SJCRH30 (cell line): Measurements from ENCODE around the gene PLEKHA4. TPM values are rescaled to one million over a fixed set of nuclear protein-coding genes. Genes with fewer than 3 reads are reported as not detected.
"Not testable (repeated sequence)": the region's sequence is repeated elsewhere in the genome, so short reads cannot be mapped to it uniquely, and the experiment has no call there.

Experiments used
- DNase-seq, 2 experiments: peaks; one replicate each; pipeline ENCODE4 v3.0.0-alpha.2; 2015 to 2020
- H3K27ac ChIP-seq: fragments of 250-450 bp; sonication (Bioruptor Pico); 2 replicates; pipeline ENCODE4 v1.5.1; 2020; ENCODE audit warnings: mild to moderate bottlenecking, moderate library complexity
- H3K27me3 ChIP-seq: fragments of 250-450 bp; sonication (Bioruptor Pico); 2 replicates; pipeline ENCODE4 v1.5.1; 2020; ENCODE audit warnings: mild to moderate bottlenecking, moderate library complexity
- H3K36me3 ChIP-seq: fragments of 250-450 bp; sonication (Bioruptor Pico); 2 replicates; pipeline ENCODE4 v1.5.1; 2020; ENCODE audit warnings: mild to moderate bottlenecking, moderate library complexity
- H3K4me1 ChIP-seq: fragments of 250-450 bp; sonication (Bioruptor Pico); 2 replicates; pipeline ENCODE4 v1.5.1; 2020; ENCODE audit warnings: mild to moderate bottlenecking, moderate library complexity
- H3K4me3 ChIP-seq: fragments of 250-450 bp; sonication (Bioruptor Pico); 2 replicates; pipeline ENCODE4 v1.5.1; 2020; ENCODE audit warnings: mild to moderate bottlenecking, moderate library complexity
- H3K9me3 ChIP-seq: fragments of 250-450 bp; sonication (Bioruptor Pico); replicated peaks from 2 replicates; pipeline ENCODE4 v1.5.1; 2020; ENCODE audit warnings: mild to moderate bottlenecking, moderate library complexity
- total RNA-seq: library from RNA; depleted of rRNA; stranded (reverse); fragments of >200 nt; shearing (Covaris generic); gene quantifications from 2 replicates; pipeline ENCODE4 v1.2.3, GENCODE V29; 2014

The PLEKHA4 gene
- total RNA-seq, 1 experiment from 2014 or later, result 19.3 TPM

DNA sequence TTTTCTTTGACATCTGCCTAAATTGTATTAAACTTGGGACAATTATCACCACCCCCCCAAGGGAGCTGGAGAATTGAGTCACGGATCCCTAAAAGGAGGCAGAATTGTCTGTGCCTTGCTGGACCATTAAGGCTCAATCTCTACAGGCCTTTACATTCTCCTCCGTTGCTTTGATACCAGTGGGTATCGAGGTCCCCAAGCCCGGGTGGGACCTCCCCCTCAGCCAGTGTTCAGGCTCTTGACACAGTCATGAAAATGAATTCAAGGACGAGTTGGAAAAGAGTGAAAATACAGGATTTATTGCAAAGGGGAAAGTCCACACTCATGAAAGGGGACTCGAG is 9.4 kb upstream of the PLEKHA4 start:
- H3K27ac ChIP-seq, result no peak overlapping the region

DNA sequence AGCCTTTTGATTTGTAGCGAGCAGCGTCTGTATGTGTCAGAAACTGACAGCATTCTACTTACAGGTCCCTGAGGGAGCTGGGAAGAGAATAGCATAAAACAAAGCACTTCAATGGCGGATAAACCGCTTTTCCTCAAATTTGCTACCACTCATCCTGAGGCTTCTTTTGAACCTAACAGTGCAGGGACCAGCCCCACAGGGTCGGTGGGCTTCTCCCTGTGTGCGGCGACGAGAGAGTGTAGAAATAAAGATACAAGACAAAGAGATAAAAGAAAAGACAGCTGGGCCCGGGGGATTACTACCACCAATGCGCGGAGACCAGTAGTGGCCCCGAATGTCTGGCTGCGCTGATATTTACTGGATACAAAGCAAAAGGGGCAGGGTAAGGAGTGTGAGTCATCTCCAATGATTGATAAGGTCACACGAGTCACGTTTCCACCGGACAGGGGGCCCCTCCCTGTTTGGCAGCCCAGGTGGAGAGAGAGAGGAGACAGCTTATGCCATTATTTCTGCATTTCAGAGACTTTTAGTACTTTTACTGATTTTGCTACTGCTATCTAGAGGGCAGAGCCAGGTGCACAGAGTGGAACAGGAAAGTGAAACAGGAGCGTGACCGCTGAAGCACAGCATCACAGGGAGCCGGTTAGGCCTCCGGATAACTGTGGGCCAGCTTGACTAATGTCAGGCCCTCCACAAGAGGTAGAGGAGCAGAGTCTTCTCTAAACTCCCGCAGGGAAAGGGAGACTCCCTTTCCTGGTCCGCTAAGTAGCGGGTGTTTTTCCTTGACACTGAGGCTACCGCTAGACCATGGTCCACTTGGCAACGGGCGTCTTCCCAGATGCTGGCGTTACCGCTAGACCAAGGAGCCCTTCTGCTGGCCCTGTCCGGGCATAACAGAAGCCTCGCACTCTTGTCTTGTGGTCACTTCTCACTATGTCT is 7.9 kb upstream of the PLEKHA4 start:
- peak in 1 of 2 experiments; percentile 18 for DNase-seq
- Histone ChIP-seq H3K4me1 (peaks cover 26% of the 10 kb centered on the region), H3K36me3 (peaks cover 22% of the 10 kb centered on the region), H3K27ac (peak overlapping the region; percentile 32)
- not testable (repeated sequence) for H3K4me3 ChIP-seq, H3K27me3 ChIP-seq, H3K9me3 ChIP-seq

More for the DNA sequence above, 9.4 kb upstream of the PLEKHA4 start:
- no peak for DNase-seq
- Histone ChIP-seq H3K36me3 (peaks cover 22% of the 10 kb centered on the region), H3K27me3 (no peaks in the 10 kb centered on the region), H3K9me3 (no peaks in the 10 kb centered on the region; the same call in 1 of the 2 replicates), H3K4me1 (peaks cover 26% of the 10 kb centered on the region), H3K4me3 (no peak overlapping the region)

DNA sequence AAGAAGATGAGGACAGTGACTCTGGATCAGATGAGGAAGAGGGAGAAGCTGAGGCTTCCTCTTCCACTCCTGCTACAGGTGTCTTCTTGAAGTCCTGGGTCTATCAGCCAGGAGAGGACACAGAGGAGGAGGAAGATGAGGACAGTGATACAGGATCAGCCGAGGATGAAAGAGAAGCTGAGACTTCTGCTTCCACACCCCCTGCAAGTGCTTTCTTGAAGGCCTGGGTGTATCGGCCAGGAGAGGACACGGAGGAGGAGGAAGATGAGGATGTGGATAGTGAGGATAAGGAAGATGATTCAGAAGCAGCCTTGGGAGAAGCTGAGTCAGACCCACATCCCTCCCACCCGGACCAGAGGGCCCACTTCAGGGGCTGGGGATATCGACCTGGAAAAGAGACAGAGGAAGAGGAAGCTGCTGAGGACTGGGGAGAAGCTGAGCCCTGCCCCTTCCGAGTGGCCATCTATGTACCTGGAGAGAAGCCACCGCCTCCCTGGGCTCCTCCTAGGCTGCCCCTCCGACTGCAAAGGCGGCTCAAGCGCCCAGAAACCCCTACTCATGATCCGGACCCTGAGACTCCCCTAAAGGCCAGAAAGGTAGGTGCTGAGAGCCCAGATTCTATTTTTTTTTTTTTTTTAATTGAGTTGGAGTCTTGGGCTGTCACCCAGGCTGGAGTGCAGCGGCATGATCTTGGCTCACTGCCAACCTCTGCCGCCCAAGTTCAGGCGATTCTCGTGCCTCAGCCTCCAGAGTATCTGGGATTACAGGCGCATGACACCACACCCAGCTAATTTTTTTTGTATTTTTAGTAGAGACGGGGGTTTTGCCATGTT is 6.1 kb upstream of the PLEKHA4 start:
- Histone ChIP-seq H3K4me1 (peaks cover 26% of the 10 kb centered on the region), H3K9me3 (no peaks in the 10 kb centered on the region), H3K4me3 (peak overlapping the region; percentile 30), H3K27ac (peak overlapping the region; percentile 32), H3K36me3 (peaks cover 22% of the 10 kb centered on the region), H3K27me3 (no peaks in the 10 kb centered on the region)
- DNase-seq, result no peak

DNA sequence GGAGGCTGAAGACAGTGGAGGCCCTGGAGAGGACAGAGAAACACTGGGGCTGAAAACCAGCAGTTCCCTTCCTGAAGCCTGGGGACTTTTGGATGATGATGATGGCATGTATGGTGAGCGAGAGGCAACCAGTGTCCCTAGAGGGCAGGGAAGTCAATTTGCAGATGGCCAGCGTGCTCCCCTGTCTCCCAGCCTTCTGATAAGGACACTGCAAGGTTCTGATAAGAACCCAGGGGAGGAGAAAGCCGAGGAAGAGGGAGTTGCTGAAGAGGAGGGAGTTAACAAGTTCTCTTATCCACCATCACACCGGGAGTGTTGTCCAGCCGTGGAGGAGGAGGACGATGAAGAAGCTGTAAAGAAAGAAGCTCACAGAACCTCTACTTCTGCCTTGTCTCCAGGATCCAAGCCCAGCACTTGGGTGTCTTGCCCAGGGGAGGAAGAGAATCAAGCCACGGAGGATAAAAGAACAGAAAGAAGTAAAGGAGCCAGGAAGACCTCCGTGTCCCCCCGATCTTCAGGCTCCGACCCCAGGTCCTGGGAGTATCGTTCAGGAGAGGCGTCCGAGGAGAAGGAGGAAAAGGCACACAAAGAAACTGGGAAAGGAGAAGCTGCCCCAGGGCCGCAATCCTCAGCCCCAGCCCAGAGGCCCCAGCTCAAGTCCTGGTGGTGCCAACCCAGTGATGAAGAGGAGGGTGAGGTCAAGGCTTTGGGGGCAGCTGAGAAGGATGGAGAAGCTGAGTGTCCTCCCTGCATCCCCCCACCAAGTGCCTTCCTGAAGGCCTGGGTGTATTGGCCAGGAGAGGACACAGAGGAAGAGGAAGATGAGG is 5.3 kb upstream of the PLEKHA4 start:
- DNase-seq, result no peak
- peak overlapping the region; percentile 85 for H3K27ac ChIP-seq
- H3K36me3 ChIP-seq, result peaks cover 22% of the 10 kb centered on the region
- no peaks in the 10 kb centered on the region for H3K27me3 ChIP-seq
- H3K9me3 ChIP-seq, result no peaks in the 10 kb centered on the region
- peak overlapping the region; percentile 81 for H3K4me3 ChIP-seq
- peaks cover 29% of the 10 kb centered on the region for H3K4me1 ChIP-seq

DNA sequence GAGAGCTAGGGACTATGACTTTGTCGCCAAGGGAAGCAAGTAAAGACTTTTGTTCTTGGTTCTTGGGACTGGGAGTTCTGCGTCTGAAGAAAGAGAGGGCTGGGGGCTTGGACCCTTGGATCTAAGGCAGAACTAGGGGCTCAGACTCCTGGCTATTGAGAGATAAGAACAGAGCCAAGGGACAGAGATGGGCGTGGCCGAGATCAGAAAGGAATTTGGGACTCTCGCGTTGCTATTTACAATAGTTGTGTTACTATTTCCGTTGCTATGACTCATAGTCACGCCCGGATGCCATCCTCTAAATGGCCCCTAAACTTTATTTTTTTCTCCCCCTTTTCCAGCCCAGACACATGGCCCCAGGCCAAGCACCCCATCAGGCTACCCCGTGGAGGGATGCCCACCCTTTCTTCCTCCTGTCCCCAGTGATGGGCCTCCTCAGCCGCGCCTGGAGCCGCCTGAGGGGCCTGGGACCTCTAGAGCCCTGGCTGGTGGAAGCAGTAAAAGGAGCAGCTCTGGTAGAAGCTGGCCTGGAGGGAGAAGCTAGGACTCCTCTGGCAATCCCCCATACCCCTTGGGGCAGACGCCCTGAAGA is 4.6 kb upstream of the PLEKHA4 start:
- Histone ChIP-seq H3K36me3 (peaks cover 22% of the 10 kb centered on the region), H3K4me3 (peak overlapping the region; percentile 81), H3K9me3 (no peaks in the 10 kb centered on the region), H3K27me3 (no peaks in the 10 kb centered on the region), H3K4me1 (peaks cover 32% of the 10 kb centered on the region), H3K27ac (peak overlapping the region; percentile 85)
- DNase-seq, result peak; percentile 84 to 87

DNA sequence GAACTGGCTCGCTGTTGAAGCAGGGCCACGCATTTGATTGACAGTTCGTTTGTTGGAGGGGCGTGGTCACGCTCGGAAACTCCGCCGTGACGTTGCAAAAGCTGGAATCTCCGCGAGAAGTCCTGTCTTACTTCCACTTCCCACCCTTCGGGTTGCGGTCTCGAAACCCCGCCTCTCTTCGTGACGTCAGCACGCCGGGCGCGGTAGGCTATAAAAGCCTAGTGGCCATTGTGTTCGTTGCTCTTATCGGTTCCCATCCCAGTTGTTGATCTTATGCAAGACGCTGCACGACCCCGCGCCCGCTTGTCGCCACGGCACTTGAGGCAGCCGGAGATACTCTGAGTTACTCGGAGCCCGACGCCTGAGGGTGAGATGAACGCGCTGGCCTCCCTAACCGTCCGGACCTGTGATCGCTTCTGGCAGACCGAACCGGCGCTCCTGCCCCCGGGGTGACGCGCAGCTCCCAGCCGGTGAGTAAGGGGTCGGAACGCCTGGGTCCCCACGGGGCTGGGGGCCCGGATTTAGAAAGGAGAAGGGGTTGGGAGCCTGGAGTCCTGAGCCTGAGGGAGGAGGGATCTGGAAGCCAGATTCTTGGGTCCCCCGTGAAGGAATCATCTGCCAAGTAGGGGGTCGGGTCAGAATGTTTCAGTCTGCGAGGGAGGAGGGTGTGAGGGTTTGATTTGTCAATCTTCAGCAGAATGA is 3.9 kb upstream of the PLEKHA4 start, which contains the start of gene PPP1R15A:
TSS of gene PPP1R15A (plus strand) at position 240 of the 702 bp plus-strand sequence. CDS start 813 bp downstream, outside the sequence.
- no peaks in the 10 kb centered on the region for H3K27me3 ChIP-seq
- H3K4me3 ChIP-seq, result peak within 1 kb of the TSS; percentile 81
- peak within 1 kb of the TSS; percentile 85 for H3K27ac ChIP-seq
- peaks cover 33% of the 10 kb centered on the region for H3K4me1 ChIP-seq
- H3K9me3 ChIP-seq, result no peaks in the 10 kb centered on the region
- peaks cover 22% of the 10 kb centered on the region for H3K36me3 ChIP-seq
- peak; percentile 97 to 98 for DNase-seq

DNA sequence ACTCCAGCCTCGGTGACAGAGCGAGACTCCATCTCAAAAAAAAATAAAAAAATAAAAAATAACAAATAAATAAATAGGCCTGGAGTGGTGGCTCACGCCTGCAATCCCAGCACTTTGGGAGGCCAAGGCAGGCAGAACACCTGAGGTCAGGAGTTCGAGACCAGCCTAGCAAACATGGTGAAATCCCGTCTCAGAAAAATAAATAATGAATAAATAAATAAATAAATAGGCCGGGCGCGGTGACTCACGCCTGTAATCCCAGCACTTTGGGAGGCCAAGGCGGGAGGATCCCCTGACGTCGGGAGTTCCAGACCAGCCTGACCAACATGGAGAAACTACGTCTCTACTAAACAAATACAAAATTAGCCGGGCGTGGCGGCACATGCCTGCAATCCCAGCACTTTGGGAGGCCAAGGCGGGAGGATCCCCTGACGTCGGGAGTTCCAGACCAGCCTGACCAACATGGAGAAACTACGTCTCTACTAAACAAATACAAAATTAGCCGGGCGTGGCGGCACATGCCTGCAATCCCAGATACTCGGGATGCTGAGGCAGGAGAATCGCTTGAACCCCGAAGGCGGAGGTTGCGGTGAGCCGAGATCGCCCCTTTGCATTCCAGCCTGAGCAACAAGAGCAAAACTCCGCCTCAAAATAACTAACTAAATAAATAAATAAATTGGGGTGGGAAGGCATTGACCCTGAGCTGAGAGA is 3.2 kb upstream of the PLEKHA4 start:
- not testable (repeated sequence) for H3K9me3 ChIP-seq, DNase-seq, H3K27me3 ChIP-seq
- peaks cover 22% of the 10 kb centered on the region for H3K36me3 ChIP-seq
- peaks cover 39% of the 10 kb centered on the region for H3K4me1 ChIP-seq
- peak overlapping the region; percentile 85 for H3K27ac ChIP-seq
- peak overlapping the region; percentile 81 for H3K4me3 ChIP-seq

DNA sequence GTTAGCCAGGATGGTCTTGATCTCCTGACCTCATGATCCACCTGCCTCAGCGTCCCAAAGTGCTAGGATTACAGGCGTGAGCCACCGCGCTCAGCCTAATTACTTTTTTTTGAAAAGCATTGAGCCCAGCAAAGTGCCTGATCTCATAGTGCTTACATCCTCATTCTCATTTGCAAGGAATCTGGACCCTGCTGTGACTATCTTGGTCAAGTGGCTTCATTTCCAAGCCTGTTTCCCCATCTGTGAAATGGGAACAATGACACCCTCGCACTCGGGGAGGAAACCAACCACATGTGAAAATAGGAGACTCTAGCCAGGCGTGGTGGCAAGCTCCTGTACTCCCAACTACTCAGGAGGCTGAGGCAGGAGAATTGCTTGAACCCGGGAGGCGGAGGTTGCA is 1.6 kb upstream of the PLEKHA4 start:
- H3K4me1 ChIP-seq, result peaks cover 27% of the 10 kb centered on the region
- H3K9me3 ChIP-seq, result no peaks in the 10 kb centered on the region
- no peak overlapping the region for H3K4me3 ChIP-seq
- no peaks in the 10 kb centered on the region for H3K27me3 ChIP-seq
- H3K27ac ChIP-seq, result no peak overlapping the region
- no peak for DNase-seq
- peaks cover 11% of the 10 kb centered on the region for H3K36me3 ChIP-seq

DNA sequence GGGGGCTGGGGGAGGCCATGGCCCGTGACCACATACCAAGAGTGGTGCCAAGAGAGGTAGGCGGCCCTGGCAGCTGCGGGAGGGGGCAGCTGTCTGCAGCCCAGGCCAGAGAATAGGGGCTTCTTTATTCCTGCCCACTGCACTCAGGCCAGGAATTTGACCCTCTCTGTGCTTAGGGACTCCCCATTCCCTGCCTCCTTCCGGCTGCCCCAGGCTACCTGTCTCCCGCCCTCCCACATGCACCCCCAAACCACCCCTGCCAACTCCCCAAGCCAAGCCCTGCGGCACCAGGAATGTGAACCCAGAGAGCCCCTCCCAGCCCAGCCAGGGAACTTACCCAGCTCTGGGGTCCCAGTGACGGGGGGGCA is 687 bp downstream of the PLEKHA4 start:
- H3K36me3 ChIP-seq, result peaks cover 3% of the 10 kb centered on the region; the same call in 1 of the 2 replicates
- peak overlapping the region; percentile 60 for H3K4me3 ChIP-seq
- H3K27ac ChIP-seq, result peak overlapping the region; percentile 69
- H3K27me3 ChIP-seq, result no peaks in the 10 kb centered on the region
- peaks cover 14% of the 10 kb centered on the region for H3K4me1 ChIP-seq
- no peaks in the 10 kb centered on the region for H3K9me3 ChIP-seq
- peak; percentile 58 to 62 for DNase-seq

DNA sequence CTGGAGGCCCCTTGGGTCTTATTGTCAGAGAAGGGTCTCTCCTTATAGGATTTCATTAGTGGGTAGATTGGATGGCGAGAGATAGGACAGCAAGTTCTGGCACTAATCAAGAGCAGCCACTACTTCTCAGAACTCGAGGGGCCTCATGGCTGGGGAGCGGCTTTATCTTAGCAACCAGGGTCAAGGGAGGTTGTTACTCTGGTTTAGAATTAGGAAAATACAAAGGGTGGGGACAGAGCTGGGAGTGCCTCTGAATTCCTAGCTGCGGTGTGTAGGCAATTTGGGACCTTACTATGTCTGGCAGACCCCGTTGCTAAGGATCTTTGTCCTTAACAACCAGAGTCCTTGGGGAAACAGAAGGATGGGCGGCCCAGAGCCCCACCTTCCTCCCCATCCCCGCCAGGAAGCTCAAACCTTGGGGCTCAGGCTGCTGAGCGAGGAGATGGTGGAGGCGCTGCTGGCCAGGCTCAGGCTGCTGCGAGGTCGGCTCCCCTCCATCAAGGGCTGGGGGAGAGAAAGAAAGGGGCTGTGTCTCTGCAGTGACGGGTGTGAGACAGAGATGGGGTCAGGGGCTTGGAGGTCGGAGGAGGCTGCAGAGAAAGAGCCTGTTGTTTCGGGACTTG is 1.2 kb downstream of the PLEKHA4 start:
- H3K4me1 ChIP-seq, result peaks cover 14% of the 10 kb centered on the region
- peaks cover 3% of the 10 kb centered on the region; the same call in 1 of the 2 replicates for H3K36me3 ChIP-seq
- peak overlapping the region; percentile 60 for H3K4me3 ChIP-seq
- no peak for DNase-seq
- no peaks in the 10 kb centered on the region for H3K9me3 ChIP-seq
- no peaks in the 10 kb centered on the region for H3K27me3 ChIP-seq
- peak overlapping the region; percentile 69 for H3K27ac ChIP-seq

DNA sequence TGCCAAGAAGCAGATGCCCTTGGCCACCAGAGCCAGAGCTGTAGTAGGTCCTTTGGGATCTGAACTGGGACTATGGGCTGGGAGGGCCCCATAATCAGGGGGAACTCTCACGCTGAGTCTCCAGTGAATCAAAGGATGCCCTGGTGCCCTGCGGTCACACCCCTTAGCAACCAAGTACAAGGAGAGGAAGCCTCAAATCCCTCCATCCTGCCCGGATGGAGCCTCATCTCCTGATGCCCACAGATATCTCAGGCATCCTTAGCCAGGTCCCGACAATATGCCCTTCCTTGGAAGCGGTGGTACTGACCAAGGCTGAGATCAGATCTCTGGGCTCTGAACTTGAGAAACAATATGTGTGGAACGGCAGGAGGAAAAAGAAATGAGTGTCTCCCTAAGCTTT is 1.7 kb downstream of the PLEKHA4 start:
- Histone ChIP-seq H3K4me1 (peaks cover 14% of the 10 kb centered on the region), H3K27ac (no peak overlapping the region; the same call in 1 of the 2 replicates), H3K27me3 (no peaks in the 10 kb centered on the region), H3K4me3 (no peak overlapping the region), H3K36me3 (peaks cover 3% of the 10 kb centered on the region; the same call in 1 of the 2 replicates), H3K9me3 (no peaks in the 10 kb centered on the region)
- DNase-seq, result no peak

DNA sequence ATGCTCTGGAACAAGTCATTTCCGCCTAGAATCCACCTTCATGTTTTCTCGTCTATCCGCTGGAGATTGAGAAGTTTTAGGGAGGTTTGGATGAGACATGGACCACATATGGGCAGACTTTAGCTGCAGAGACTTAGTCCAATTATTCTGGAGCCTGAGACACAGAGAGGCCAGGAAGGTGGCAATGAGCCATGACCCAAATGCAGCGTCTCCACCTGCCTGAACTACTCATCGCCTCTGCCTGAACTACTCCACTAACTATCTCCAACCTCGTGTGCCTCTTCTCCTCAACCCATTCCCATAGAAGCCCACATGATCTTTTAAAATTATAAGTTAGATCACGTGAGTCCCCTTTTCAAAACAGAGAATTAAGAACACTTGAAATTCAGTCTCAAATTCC is 5.6 kb downstream of the PLEKHA4 start:
- Histone ChIP-seq H3K4me1 (peaks cover 8% of the 10 kb centered on the region; the same call in 1 of the 2 replicates), H3K9me3 (no peaks in the 10 kb centered on the region), H3K36me3 (peaks cover 16% of the 10 kb centered on the region), H3K4me3 (no peak overlapping the region), H3K27me3 (no peaks in the 10 kb centered on the region), H3K27ac (no peak overlapping the region)
- no peak for DNase-seq

DNA sequence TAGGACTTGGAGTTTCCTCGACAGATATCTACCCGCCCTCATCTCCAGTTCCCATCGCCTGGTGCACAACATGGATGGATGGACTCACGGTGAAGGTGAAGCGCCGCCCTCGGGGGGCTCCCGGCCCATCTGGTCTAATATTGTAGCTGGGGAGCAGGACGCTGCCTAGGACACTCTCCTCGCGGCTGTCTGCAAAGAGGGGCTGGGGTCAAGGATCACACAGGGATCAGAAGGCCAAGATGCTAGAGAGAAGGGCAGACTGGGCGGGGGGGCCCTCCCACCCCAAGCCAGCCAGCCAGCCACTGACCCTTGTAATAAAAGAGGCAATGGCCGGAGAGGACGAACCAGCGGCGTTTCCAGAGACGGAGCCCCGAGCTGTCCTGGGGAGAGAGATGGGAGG is 7.1 kb downstream of the PLEKHA4 start:
- Histone ChIP-seq H3K27ac (no peak overlapping the region), H3K27me3 (no peaks in the 10 kb centered on the region), H3K4me3 (no peak overlapping the region), H3K4me1 (no peaks in the 10 kb centered on the region), H3K36me3 (peaks cover 16% of the 10 kb centered on the region), H3K9me3 (no peaks in the 10 kb centered on the region)
- no peak for DNase-seq
